GM19397 (cell line): ENCODE data around the gene HHIPL1.

Experiments
- ATAC-seq: cut with Tn5 transposase; IDR thresholded peaks from one replicate; pipeline ENCODE4 v1.9.1; 2021; ENCODE audit warnings: mild to moderate bottlenecking, moderate library complexity; ENCODE audit not compliant: unreplicated experiment

HHIPL1 gene

DNA sequence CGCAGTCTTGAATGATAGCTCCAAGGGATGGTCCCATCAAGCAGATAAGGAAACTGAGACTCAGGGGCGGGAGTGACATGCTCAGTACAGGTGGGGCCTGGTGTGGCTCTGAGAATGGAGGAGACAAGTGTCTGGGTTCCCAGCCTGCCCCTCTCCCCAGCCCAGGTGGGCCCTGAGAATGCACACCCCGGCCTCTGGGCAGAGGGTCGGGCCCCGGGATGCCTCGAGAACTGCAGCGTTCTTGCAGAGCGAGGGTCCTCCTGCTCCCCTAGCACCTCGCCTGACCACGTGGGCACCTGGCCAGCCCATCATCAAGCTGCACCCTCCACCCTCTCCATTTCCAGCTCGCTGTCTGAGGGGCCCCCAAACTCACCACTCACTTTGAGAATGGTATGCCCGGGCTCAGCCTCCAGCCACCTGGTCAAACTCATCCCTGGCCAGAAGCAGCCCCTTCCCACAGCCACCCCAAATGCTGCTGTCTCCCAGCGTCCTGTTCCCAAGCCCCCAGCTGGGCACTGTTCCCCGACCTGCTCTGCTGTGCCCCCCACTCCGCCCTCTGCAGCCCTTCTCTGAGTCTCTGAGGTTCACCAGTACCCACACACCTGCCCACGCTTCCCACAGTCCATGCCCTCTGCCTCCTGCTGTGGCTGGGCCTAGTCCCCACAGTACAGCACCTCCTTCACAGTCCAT is 83.4 kb downstream of the HHIPL1 start:
- ATAC-seq, result no peak

- no peak for ATAC-seq
These were observed 84.1 kb downstream of the HHIPL1 start for GRCh38 chr14:99728981-99729451.
